HUDEP-2 (cell line): ENCODE results near the gene C2CD2L.
"Not testable (repeated sequence)": the region's sequence is repeated elsewhere in the genome, so short reads cannot be mapped to it uniquely, and the experiment has no call there.

ENCODE experiments used
- DNase-seq, 76 experiments: peaks; one replicate each; lab custom pipeline; 2025; ENCODE audit not compliant: unreplicated experiment in 76 of 76; lab: John Stamatoyannopoulos, UW

The C2CD2L gene

DNA sequence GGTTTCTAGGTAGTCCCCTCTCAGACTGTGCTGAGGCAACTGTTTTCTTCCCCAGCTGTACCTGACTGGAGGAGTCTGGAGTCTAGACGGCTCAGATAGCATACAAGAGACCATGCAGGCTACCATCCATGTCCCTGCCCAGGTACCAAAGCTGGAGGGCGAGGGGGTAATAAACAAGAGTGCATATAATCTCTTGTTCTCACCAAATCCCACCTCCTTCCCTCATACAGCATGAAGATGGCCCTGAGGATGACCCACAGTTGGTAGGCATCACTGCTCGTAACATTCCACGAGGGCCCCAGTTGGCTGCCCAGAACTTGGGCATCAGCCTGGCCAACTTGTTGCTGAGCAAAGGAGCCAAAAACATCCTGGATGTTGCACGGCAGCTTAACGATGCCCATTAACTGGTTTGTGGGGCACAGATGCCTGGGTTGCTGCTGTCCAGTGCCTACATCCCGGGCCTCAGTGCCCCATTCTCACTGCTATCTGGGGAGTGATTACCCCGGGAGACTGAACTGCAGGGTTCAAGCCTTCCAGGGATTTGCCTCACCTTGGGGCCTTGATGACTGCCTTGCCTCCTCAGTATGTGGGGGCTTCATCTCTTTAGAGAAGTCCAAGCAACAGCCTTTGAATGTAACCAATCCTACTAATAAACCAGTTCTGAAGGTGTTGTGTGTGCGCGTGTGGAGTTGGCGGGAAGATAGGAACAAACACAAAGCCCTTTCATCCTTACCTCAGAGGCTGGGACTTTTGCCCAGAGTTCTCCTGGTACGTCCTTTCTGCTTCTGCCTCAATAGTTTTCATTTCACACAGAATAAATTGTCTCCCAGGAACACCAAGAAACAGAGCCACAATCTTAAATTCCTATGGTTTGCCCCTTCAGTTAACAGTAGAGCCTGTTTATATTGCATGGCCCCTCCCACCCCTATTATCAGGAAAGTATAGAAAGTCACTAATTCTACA, 14.0 kb upstream of the C2CD2L start:
- peak in 46 of 76 experiments; percentile 21 to 67 (median 46) for DNase-seq

DNA sequence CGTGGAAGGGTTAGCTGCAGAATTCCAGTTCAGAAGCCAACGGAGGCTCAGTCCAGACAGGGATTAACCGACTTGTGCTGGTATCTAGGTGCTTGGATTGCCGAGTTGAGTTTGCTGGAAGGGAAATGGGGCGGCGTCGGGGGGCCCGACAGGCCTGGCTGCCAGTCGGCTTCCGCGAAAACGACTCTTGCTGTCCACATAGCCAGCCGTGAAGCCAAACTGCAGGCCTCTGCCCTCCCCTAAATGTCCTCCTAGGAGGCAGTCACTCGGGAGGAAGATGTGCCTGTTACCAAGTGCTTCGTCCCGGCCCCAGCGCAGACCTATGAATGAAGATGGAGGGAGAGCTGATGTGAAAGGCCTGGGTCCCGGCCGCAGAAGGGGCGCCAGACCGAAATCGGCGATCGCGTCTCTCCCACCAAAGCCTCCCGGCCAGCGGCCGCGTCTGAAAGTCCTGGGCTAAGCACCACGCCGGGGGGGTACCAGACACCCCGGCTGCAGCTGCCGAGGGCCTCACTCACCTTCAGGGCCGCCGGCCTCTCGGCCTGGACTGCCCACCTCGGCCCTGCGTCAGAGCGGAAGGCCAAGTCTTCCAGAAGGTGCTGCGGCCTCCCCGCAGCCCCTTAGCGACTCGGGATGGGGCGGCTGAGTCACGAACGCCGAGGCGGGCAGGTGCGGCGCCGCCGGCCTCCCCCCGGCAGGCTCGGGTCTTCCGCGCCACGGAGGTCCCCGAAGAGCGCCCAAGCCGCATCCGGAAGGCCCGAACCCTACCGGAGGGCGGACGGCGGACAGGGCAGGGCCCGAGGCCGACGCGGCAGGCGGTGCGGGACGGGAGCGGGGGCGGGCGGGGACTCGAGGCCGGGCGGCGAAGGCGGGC, 13.0 kb upstream of the C2CD2L start:
- DNase-seq, result peak in 64 of 76 experiments; percentile 15 to 75 (median 48)

DNA sequence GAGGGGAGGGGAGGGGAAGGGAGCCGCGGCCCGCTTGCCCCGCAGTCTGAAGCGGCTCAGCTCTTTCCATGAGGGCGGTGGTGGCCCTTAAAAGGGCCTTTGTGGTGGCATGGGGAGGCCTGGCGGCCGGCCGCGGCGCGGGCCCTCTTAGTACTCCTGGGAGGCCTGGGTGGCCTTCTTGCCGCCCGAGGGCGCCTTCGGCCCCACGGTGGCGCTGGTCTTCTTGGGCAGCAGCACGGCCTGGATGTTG, 12.4 kb upstream of the C2CD2L start:
- peak in 23 of 76 experiments; percentile 33 to 77 (median 61) for DNase-seq

DNA sequence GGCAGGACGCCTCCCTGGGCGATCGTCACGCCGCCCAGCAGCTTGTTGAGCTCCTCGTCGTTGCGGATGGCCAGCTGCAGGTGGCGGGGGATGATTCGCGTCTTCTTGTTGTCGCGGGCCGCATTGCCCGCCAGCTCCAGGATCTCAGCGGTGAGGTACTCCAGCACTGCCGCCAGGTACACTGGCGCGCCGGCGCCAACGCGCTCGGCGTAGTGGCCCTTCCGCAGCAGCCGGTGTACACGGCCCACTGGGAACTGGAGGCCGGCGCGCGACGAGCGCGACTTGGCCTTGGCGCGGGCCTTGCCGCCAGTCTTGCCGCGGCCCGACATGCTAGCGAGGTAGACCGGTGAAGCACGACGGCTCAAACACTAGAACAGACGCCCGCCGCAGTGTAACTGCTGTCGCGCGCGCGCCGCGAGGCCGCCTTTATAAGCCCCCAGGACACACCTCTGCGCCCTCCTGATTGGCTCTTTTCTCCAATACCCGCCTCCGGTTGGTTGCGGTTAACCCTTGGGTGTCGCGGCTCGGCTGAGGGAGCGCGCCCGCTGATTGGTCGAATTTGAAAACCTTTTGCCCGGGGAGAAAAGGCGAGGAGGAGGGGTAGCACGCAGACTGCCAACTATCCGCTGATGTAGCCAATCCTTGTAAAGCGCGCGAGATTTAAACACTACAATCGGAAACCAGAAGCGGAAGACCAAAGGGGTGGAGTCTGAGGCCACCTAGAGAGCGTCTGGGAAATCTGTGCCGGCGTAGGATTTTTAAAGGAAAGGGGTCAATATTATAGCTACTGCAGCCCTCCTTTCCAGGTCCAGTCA, 11.9 kb upstream of the C2CD2L start:
- peak; percentile 86 to 99 (median 98) for DNase-seq

DNA sequence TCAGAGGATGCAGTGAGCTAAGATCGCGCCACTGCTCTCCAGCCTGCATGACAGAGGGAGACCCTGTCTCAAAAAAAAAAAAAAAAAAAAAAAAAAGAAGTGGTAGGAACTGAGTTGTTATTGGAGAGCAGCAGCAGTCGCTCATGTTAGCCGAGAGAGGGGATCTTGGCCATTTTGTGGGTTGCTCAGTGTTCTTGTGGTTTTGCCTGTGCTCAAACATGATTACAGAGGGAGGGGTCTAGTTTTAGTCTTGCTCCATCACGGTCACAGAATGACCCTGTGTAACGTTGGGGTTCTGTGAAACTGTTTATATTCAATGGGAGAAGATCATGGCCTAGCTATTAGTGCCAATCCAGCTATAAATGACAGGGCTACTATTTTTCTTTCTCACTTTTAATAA, 7.4 kb upstream of the C2CD2L start:
- DNase-seq, result no peak

DNA sequence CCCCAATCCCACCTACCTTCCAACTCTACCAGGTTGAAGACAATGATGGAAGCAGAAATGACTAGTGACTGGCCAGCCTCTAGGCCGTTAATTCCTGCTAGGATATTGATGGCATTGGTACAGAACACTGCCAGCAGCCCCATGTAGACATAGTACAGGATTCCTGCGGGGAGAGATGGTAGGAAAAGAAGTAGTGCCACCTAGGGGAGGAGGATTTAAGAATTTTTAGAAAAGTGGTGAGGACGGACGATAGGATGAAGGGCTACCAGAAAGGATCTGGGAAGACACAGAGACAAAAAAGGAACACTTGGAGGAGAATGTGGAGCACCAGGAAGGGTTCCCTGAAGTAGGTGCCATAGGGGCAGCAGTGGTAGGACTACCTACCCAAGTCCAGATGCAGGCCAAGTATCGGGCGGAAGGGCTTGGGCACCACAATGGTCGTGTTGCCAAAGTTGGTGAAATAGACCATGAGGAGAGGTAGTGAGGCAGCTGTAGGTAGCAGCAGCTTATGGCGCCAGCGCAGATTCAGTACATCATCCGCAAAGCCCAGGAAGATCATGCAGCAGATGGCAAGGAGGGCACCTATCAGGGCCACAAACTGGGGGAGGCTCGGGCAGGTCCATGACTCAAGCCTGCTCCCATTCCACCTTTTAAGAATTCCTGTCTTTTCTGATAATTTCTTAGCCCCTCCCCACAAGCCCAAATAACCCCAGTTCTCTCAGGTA, 6.7 kb upstream of the C2CD2L start:
- peak in 15 of 76 experiments; percentile 5 to 51 (median 30) for DNase-seq

DNA sequence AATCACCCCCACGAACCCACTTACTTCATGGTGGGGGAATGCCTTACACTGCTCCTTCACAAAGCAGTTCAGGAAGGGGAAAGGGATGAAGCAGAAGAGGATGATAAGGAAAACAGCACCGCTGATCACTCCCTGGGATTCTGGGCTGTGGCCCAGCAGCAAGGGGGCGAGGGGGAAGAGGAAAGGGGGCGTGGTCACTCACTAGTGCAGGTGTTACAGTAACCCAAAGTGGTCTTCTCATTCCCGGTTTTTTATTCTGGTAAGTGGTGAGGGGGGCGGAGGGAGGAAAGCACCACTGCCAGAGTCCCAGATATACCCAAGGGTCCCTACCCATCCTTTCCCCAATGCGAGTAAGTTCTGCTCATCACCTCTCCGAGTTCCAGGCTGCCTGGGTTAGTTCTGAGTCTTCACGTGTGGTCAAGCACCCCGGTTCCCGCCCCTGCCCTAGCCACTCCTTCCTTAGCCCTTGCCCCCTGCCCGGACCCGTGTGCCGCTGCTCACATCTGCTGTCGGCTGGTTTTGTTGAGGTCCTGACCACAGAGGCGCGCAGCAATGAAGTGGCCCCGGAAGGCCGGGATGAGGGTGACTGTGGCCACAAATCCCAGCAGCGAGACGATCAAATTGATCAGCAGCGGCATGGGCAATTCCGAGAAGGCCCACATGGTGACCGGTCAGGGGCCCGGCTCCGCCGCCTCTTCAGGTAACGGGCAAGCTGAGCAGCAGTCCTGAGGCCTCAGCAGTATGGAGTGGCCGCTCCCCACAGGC, 6.0 kb upstream of the C2CD2L start:
- peak in 6 of 76 experiments; percentile 20 to 74 (median 35) for DNase-seq

DNA sequence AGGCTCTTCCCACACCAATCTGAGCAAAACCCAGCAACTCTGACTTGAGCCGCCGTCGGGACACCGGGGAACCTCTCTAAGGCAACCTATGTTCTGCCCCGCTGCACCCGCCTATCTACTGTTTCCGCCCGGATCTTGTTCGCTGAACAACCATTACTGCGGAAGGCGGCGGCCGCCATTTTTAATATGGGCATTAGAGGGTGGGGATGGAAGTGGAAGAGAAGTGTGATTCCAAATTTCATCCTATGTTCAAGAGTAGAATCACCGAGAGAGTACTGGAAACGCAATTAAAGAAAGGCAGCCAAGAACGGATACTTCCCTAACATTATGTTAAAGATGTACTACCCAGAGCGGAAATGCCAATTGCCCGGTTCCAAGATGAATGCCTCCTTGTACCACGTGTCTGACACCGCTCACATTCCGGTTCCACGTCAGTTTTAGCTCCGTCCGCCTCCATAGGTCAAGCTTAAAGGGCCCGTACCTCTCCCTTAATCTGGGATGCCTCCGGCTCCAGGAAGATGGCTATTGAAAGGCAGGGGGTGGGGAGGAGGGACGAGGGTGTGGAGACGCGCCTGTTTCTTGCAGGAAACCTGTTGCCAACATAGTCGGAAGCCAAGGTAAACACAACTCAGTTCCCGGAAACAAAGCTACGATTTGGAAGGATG, 5.3 kb upstream of the C2CD2L start, which contains the start of gene DPAGT1:
TSS of gene DPAGT1 (minus strand) at position 95 of the 665 bp plus-strand sequence. CDS start 198 bp downstream, outside the sequence.
- peak in 74 of 76 experiments; percentile 21 to 91 (median 78) for DNase-seq

DNA sequence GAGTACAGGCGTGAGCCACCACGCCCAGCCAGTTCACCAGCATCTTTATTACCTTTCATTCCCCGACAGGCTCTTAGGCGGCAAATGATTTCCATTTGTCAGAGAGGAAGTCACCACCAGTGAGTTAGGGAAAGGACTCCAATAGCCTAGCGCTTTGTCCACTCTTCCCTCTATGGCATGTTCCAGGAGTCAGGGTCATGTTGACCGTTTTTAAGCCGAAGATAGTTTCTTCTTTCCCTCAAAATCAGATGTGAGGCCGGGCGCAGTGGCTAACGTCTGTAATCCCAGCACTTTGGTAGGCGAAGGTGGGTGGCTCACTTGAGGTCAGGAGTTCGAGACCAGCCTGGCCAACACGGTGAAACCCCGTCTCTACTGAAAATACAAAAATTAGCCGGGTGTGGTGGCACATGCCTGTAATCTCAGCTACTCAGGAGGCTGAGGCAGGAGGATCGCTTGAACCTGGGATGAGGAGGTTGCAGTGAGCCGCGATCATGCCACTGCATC, 3.9 kb upstream of the C2CD2L start:
- not testable (repeated sequence) for DNase-seq

DNA sequence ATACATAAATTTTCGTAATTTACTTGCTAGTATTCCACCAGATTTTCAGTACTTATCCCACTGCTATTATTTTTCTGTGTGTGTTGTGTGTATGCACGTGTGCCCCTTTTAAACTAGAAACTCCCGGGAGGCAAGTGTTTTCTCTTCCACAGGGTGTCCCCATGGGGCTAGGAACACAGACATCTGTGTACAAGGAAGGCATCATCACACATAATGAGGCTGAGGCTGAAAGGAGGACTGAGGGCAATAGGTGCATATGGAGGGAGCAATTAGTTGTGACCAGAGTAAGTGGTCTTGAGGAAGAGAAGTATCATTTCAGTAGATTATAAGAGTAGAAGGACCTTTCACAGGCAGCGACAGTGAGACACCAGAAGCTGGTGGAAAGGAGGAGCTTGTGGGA, 3.4 kb upstream of the C2CD2L start:
- DNase-seq, result peak in 9 of 76 experiments; percentile 5 to 43 (median 17)

DNA sequence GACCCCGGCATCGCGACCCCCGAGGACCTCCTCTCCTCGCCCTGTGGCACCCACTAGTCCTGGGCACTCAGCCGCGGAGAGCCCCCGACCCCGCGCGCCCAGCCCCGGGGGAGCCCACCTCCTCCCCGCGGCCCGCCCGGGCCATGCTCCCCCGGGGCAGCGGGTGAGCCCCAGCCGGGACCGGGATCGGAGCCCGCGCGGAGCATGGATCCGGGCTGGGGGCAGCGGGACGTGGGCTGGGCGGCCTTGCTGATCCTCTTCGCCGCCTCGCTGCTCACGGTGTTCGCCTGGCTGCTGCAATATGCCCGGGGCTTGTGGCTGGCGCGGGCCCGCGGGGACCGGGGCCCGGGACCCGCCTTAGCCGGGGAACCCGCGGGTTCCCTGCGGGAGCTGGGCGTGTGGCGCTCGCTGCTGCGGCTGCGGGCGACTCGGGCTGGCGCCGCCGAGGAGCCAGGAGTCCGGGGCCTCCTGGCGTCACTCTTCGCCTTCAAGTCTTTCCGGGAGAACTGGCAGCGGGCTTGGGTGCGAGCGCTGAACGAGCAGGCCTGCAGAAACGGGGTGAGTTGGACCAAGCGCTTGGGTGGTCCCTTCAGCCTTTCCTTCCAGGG, 498 bp downstream of the C2CD2L start:
- DNase-seq, result peak in 2 of 76 experiments; percentile 10 to 11

DNA sequence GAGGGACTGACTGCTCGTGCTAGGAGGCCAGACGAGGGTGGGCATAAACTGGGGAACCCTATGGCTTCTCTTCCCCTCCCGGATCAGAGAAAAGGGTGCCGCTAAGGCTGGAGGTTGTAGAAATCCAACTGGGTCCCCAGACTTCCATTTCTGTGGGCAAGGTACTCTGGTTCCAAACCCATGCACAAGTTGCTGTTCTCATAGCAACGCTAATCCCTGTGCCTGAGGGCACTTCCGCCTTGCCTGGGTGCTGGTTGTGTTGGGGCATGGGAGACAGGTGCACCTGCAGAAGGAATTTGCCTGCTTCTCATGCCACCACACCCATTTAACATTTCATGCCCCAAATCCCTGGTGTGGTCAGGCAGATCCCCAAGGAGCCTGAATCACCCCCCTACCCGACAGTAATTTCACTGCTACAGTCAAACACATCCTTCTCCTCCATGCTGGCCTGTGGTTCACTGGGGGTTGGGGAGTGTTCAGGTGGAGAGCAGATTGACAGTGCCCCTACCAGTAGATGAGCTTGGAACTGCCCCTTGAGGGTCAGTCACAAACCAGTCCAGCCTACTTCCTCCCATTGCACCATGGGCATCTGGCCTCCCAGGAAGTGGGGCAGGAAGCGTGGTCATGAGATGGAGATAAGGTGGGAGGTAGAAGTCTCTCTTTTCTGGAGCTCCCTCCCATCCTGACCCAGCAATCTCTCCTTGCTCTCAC, 1.2 kb downstream of the C2CD2L start:
- DNase-seq, result peak in 26 of 76 experiments; percentile 6 to 63 (median 26)

DNA sequence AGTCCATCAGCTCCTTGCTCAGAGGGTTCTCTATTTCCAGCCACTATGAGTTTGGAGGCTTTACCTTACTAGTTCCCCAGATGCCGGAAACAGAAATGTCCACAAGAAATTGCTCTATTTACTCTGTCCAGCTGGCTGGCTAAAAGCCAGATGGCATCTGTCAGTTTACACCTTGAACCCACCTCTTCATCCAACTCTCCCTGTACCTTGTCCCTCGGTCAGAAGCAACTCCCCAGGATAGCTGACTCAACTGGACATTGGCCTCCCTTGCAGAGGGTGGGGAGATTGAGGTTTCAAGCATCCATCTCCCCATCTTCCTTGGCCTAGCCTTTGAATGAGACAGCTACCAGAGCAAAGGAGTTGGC, 1.7 kb downstream of the C2CD2L start:
- DNase-seq, result no peak

DNA sequence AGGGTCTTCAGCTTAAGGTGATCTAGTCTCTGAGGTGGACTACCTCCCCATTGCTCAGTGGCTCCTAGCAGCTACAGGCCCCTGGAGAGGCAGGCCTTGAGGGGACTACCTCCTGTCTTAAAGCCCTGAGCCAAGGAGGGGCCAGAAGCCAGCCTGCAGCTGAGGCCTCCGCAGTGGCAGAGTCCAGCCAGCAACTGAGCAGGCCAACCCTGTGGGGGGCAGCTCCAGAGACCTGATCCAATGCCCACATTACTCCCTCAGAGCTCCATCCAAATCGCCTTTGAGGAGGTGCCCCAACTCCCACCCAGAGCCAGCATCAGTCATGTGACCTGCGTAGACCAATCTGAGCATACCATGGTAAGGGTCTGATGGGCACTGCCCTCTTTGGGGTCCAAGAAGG, 2.7 kb downstream of the C2CD2L start:
- DNase-seq, result no peak

DNA sequence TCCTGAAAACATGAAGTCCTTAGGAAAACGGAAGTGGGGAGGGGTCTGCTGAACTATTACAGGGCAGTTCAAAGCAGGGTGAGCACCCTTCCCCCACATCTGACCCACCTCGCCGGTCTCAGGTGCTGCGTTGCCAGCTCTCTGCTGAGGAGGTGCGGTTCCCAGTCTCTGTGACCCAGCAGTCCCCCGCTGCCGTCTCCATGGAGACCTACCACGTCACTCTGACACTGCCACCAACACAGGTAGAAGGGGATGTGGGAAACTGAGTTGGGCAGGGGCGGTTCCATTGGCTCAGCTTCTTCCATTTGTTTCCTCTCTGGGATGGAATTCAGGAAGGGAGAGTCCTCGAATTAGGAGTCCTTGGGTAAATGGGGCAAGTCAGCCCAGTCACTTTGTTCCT, 3.3 kb downstream of the C2CD2L start:
- no peak for DNase-seq

DNA sequence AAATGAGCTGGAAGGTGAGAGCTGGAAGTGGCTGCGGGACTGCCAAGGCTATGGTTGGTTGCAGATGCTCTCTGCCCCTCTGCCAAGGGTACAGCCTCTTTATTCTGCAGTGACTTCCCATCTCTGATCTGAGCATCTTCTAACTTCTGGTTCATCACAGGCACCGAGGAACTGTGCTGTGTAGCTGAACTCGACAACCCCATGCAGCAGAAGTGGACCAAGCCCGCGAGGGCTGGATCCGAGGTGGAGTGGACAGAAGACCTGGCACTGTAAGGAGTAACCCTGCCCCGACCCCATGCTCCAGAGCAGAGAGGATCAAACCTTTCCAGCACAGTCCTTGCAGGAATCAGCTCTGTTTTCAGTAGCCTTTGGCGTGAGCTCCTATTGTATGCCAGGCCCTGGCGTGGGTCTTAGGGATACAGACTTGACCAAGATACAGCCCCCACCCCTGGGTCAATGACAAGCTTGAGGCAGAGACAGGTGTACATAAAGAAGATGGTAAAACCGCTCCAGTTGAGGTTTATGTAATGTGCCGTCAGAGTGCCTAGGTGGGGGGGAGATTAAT, 4.3 kb downstream of the C2CD2L start:
- DNase-seq, result no peak
